GM18499 (cell line): ENCODE measurements around the gene PRDX6.

Experiments used
- ATAC-seq: cut with Tn5 transposase; IDR thresholded peaks from one replicate; pipeline ENCODE4 v1.9.1; 2021; ENCODE audit warnings: moderate number of reproducible peaks; ENCODE audit not compliant: insufficient read depth, unreplicated experiment

Gene PRDX6

DNA sequence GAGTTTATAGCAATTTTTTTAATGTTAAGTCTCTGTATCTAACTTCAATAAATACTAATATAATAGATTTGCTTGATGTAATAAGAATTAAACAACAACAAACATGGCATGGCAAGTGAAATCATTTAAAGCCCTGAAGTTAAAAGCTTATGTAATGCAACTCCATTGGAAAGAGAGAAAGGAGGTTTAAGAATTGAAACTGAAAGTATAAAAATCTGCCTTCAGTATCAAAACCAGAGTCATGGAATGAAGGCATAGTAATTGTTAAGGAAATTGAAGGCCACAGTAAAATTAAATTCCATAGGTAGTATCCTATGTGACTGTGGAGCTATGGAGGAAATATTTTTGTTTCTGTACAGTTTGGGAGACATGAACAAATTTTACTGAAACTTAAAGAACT, 55.1 kb downstream of the PRDX6 start:
- ATAC-seq: no peak

DNA sequence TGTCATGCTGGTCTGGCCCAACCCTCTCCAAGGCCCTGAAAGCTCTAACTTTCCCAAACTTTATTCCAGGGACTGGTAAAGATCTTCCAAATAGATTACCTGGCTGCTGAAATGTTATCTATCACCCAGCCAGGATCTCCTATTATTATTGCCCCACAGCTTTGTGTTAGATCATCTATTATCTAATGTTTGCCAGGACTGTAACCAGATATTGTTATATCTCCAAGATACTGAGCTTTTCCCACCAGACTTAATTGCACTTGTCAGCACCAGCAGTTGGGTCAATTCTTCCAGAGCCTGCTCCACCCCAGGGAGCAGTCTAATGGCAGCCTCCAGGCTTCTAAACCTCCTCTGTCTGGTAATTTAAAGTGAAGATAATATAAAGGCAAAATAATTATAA, 59.1 kb downstream of the PRDX6 start:
- ATAC-seq: no peak
